ENCODE results near the gene SCN2A.

GRCh38 chr2:165382362-165382761, 143.1 kb downstream of the SCN2A start:
- TF ChIP-seq GATA2 (IDR thresholded peaks at IDR 0.05; ENCODE audit: low read depth, low read length) (no peak), GATA3 (IDR thresholded peaks at IDR 0.05; ENCODE audit: low read depth, low read length) (no peak)

Data from SH-SY5Y (cell line).